SKM-1 (cell line): ENCODE data around the gene SLC35E3.
A peak's percentile ranks its signal among the peaks of the same experiment; 100 is the strongest.
"Not testable (repeated sequence)": the region's sequence is repeated elsewhere in the genome, so short reads cannot be mapped to it uniquely, and the experiment has no call there.

Experiments used
- DNase-seq: peaks from one replicate; lab custom pipeline; 2025; ENCODE audit not compliant: unreplicated experiment; lab: John Stamatoyannopoulos, UW

SLC35E3 gene

GRCh38 chr12:68793975-68794652 is 48.1 kb downstream of the SLC35E3 start:
- DNase-seq: no peak

- no peak for DNase-seq
Observed at GRCh38 chr12:68794653-68795251, 48.8 kb downstream of the SLC35E3 start.

DNA sequence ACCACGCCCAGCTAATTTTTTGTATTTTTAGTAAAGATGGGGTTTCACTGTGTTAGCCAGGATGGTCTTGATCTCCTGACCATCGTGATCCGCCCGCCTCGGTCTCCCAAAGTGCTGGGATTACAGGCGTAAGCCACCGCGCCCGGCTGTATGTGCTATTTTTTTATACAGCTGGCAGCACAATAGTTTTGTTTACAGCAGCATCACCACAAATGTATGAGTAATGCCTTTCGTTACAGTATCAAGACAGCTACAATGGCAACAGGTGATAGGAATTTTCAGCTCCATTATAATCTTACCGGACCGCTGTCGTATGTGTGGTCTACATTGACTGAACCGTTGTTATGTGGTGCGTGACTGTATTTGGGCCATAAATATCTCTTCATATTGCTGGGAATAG is 50.4 kb downstream of the SLC35E3 start:
- no peak for DNase-seq

GRCh38 chr12:68798882-68799234 is 52.9 kb downstream of the SLC35E3 start:
- DNase-seq: no peak

DNA sequence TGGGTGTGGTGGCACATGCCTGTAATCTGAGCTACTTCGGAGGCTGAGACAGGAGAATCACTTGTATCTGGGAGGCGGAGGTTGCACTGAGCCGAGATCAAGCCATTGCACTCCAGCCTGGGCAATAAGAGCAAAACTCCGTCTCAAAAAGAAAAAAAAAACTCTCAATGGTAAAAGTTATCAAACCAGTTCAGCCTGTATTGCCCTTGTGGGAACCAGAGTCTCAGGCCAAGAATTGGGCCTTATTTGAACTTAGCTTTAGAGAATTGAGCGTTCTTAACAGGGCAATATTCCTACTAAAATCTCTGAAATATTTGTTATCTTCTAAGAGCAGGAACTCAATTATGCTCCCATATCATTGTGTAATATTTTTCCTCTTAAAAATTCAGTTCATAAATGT is 54.3 kb downstream of the SLC35E3 start:
- DNase-seq: no peak

DNA sequence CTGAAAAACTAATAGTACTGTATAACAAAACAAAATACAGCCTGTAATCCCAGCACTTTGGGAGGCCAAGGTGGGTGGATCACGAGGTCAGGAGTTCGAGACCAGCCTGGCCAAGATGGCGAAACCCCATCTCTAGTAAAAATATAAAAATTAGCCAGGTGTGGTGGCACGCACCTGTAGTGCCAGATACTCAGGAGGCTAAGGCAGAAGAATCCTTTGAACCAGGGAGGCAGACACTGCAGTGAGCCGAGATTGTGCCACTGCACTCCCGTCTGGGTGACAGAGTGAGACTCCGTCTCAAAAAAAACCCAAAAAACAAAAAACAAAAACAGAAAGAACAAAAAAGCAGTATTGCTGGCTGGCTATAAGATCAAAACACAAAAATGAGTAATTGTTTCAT is 55.1 kb downstream of the SLC35E3 start:
- not testable (repeated sequence) for DNase-seq

- DNase-seq: not testable (repeated sequence)
Observed at GRCh38 chr12:68802372-68802745, 56.4 kb downstream of the SLC35E3 start.

- DNase-seq: not testable (repeated sequence)
Observed at GRCh38 chr12:68802911-68803651, 57.1 kb downstream of the SLC35E3 start.

DNA sequence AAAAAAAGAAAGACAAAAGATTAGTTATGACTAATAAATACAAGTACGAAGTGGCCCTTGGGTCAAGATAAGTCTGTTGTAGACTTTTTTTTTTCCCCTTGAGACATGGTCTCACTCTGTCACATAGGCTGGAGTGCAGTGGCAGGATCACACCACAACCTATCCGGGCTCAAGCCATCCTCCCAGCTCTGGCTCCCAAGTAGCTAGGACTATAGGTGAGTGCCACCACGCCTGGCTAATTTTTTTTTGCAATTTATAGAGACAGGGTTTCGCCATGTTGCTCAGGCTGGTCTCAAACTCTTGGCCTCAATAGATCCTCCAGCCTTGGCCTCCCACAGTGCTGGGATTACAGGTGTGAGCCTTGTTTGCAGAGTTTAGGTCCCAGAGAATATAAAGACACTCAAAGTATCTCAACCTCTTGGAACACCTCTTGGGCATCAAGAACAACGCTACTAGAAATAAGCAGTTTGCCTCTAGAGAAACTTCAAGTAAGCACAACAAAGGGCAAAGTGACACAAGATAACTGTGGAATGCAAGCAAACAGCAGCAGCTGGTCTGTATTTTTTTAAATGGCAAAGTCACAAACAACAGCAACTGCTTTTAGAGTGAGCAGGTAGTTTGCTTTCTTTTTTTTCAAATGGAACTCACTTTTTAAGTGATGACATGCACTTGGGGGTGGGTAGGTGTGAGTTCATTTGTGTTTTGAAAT is 58.1 kb downstream of the SLC35E3 start:
- no peak for DNase-seq

GRCh38 chr12:68804657-68805591 is 58.9 kb downstream of the SLC35E3 start:
- no peak for DNase-seq

DNA sequence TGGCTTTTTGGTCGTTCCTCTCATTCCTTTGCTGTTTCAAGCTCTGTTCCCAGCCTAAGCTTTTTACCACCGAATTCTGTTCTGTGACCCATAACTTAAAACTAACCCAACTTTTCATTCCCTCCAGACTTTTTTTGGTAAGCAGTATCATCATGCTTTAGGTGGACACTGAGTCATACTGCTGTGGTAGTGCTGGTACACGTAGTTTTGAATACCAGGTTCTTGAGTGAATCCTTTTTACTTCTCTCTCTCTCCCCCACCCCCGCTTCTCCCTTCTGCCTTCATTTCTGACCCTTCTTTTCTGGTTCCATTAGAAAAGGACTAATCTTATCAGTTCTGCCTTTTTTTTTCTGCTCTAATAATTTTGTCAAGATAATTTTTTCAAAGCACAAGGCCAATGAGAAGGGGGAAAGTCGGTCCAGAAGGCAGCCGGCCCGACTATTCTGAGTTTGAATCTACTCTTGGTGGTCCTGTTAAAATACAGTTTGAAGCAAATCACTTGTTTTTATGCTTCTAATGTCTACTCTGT is 59.7 kb downstream of the SLC35E3 start:
- DNase-seq: no peak

- no peak for DNase-seq
Observed at GRCh38 chr12:68806488-68807237, 60.7 kb downstream of the SLC35E3 start.

DNA sequence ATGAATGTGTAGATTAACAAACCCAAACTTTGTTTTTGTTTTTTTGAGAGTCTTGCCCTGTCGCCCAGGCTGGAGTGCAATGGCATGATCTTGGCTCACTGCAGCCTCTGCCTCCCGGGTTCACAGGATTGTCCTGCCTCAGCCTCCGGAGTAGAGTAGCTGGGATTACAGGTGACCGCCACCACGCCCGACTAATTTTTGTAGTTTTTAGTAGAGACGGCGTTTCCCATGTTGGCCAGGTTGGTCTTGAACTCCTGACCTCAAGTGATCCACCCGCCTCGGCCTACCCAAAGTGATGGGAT is 61.2 kb downstream of the SLC35E3 start:
- DNase-seq: not testable (repeated sequence)

GRCh38 chr12:68807576-68808387 is 61.8 kb downstream of the SLC35E3 start, which contains the start of gene MDM2:
TSS of gene MDM2 (plus strand) at chr12:68808177. CDS start at chr12:68808478, 301 bp downstream.
- peak; percentile 15 for DNase-seq

DNA sequence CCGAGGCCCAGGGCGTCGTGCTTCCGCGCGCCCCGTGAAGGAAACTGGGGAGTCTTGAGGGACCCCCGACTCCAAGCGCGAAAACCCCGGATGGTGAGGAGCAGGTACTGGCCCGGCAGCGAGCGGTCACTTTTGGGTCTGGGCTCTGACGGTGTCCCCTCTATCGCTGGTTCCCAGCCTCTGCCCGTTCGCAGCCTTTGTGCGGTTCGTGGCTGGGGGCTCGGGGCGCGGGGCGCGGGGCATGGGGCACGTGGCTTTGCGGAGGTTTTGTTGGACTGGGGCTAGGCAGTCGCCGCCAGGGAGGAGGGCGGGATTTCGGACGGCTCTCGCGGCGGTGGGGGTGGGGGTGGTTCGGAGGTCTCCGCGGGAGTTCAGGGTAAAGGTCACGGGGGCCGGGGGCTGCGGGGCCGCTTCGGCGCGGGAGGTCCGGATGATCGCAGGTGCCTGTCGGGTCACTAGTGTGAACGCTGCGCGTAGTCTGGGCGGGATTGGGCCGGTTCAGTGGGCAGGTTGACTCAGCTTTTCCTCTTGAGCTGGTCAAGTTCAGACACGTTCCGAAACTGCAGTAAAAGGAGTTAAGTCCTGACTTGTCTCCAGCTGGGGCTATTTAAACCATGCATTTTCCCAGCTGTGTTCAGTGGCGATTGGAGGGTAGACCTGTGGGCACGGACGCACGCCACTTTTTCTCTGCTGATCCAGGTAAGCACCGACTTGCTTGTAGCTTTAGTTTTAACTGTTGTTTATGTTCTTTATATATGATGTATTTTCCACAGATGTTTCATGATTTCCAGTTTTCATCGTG is 62.6 kb downstream of the SLC35E3 start:
- DNase-seq: peak; percentile 28

- no peak for DNase-seq
Observed at GRCh38 chr12:68809190-68810026, 63.4 kb downstream of the SLC35E3 start.

GRCh38 chr12:68810027-68810389 is 64.0 kb downstream of the SLC35E3 start:
- not testable (repeated sequence) for DNase-seq
